Panc1 (cell line): ENCODE measurements around the gene SLC9B1. TPM values are rescaled to one million over a fixed set of nuclear protein-coding genes. Genes with fewer than 3 reads are reported as not detected.

Experiments used
- ATAC-seq: fragments of 200-7000 bp; cut with Tn5 transposase; 2 replicates; pipeline ENCODE4 v1.9.1; 2020; ENCODE audit warnings: mild to moderate bottlenecking, moderate library complexity
- BruUV-seq: library from RNA; stranded (reverse); fragments of 400-500 nt; replicated peaks from 2 replicates; lab custom pipeline; 2021; lab: Mats Ljungman, UMichigan
- CTCF ChIA-PET: fragments of 300-600 bp; sonication (Branson Sonifier 250); formaldehyde crosslinking; loops from one replicate; lab custom pipeline; 2022; ENCODE audit warnings: antibody characterized with exemption; lab: Charles Lee
- POLR2A ChIA-PET: fragments of 300-600 bp; sonication (Branson Sonifier 250); formaldehyde crosslinking; loops from one replicate; lab custom pipeline; 2022; ENCODE audit warnings: antibody characterized with exemption; lab: Charles Lee
- DNase-seq: peaks from one replicate; pipeline ENCODE4 v3.0.0-alpha.2; 2010; ENCODE audit warnings: low read depth, low spot score
- H3K27ac ChIP-seq: 2 replicates; pipeline ENCODE4 v1.5.1; 2011; ENCODE audit warnings: mild to moderate bottlenecking, low read length, inconsistent platforms
- H3K27me3 ChIP-seq: fragments of 200-500 bp; sonication (Bioruptor generic); 2 replicates; pipeline ENCODE4 v1.6.0; 2014; ENCODE audit warnings: low read length, inconsistent platforms; ENCODE audit not compliant: control insufficient read depth, insufficient read depth
- H3K36me3 ChIP-seq: fragments of 200-500 bp; sonication (Bioruptor generic); 2 replicates; pipeline ENCODE4 v1.5.1; 2014; ENCODE audit warnings: inconsistent platforms, mild to moderate bottlenecking, low read length, moderate library complexity; ENCODE audit not compliant: control insufficient read depth, insufficient read depth
- H3K4me1 ChIP-seq: 2 replicates; pipeline ENCODE4 v1.5.1; 2011; ENCODE audit warnings: inconsistent platforms, mild to moderate bottlenecking, low read length, moderate library complexity; ENCODE audit not compliant: control insufficient read depth, insufficient read depth
- H3K4me3 ChIP-seq, 2 experiments: 2 replicates each; pipeline ENCODE4 v1.5.1; 2011 to 2012; ENCODE audit warnings: low read depth in 2 of 2, low read length in 2 of 2, mild to moderate bottlenecking in 2 of 2, inconsistent platforms in 1 of 2, moderate library complexity in 1 of 2
- H3K9me3 ChIP-seq: fragments of 200-500 bp; sonication (Bioruptor generic); 2 replicates; pipeline ENCODE4 v1.5.1; 2014; ENCODE audit warnings: low read depth, mild to moderate bottlenecking, inconsistent platforms, low read length, moderate library complexity; ENCODE audit not compliant: control insufficient read depth, insufficient read depth
- CTCF ChIP-seq: fragments of 450-650 bp; IDR thresholded peaks from 2 replicates; pipeline ENCODE4 v1.5.1; 2017; ENCODE audit warnings: mild to moderate bottlenecking
- POLR2AphosphoS5 ChIP-seq: IDR thresholded peaks from 2 replicates; pipeline ENCODE4 v1.6.1; 2012; ENCODE audit warnings: mild to moderate bottlenecking, low read depth, low read length, moderate library complexity
- REST ChIP-seq, 2 experiments: IDR thresholded peaks; 2 replicates each; pipeline ENCODE4 v1.6.1; 2011 to 2012; ENCODE audit warnings: low read depth in 2 of 2, control low read depth in 1 of 2, low read length in 1 of 2, mild to moderate bottlenecking in 1 of 2, moderate library complexity in 1 of 2; ENCODE audit not compliant: insufficient read depth in 1 of 2
- SIN3A ChIP-seq: IDR thresholded peaks from 2 replicates; pipeline ENCODE4 v1.6.1; 2012; ENCODE audit warnings: low read depth, mild to moderate bottlenecking, low read length, moderate library complexity, borderline replicate concordance; ENCODE audit not compliant: insufficient read depth
- TCF7L2 ChIP-seq: IDR thresholded peaks from 2 replicates; pipeline ENCODE4 v1.6.1; 2011; ENCODE audit warnings: mild to moderate bottlenecking, low read depth, low read length, inconsistent platforms
- in situ Hi-C: cut with HindIII; loops from 2 replicates; pipeline ENCODE4 v1.10.0; 2016; ENCODE audit warnings: low sequenced_read_pairs, low pct_unique_long_range_greater_than_20kb
- intact Hi-C: fragments of 100-400 bp; cut with micrococcal nuclease; formaldehyde crosslinking; loops from one replicate; pipeline ENCODE4 v1.10.0; 2022; ENCODE audit not compliant: unreplicated experiment
- total RNA-seq: library from RNA; stranded (reverse); gene quantifications from one replicate; pipeline ENCODE4 v1.2.1, GENCODE V29; 2021; ENCODE audit not compliant: unreplicated experiment

The SLC9B1 gene
- total RNA-seq, 1 experiment from 2014 or later = 0.41 TPM

- no peaks in the 10 kb centered on the region for H3K27me3 ChIP-seq
- in situ Hi-C loops (no loop called here), intact Hi-C loops (no loop called here)
- H3K4me1 ChIP-seq = no peaks in the 10 kb centered on the region
- no peak overlapping the region for H3K27ac ChIP-seq
- ATAC-seq (no peak), DNase-seq (no peak)
- POLR2A ChIA-PET = interaction anchor here (0.5 kb wide), 1 partner anchor 391 kb away, joined by 3 read pairs; no protein-coding TSS in a partner anchor
- no peaks in the 10 kb centered on the region for H3K9me3 ChIP-seq
- H3K36me3 ChIP-seq = no peaks in the 10 kb centered on the region
- CTCF ChIA-PET = no interaction called here
- BruUV-seq = no TSS peak
- TF ChIP-seq POLR2AphosphoS5 = no peak
- no peak for TF ChIP-seq SIN3A
- no peak for TF ChIP-seq REST (IDR thresholded peaks at IDR 0.05; ENCODE audit: insufficient read depth in 1 of 2, low read depth in 2 of 2, low read length in 1 of 2)
- no peak for TF ChIP-seq CTCF
- no peak for TF ChIP-seq TCF7L2
- no peak overlapping the region for H3K4me3 ChIP-seq
These were observed 8.7 kb downstream of the SLC9B1 start for GRCh38 chr4:103010804-103011203.

GRCh38 chr4:103008875-103009729 lies 10.4 kb downstream of the SLC9B1 start:
- POLR2A ChIA-PET = no interaction called here

More at GRCh38 chr4:103008875-103009729, 10.4 kb downstream of the SLC9B1 start:
- Histone ChIP-seq H3K27ac (no peak overlapping the region), H3K4me1 (no peaks in the 10 kb centered on the region), H3K9me3 (no peaks in the 10 kb centered on the region), H3K4me3 (peak overlapping the region; percentile 16 to 37), H3K27me3 (no peaks in the 10 kb centered on the region), H3K36me3 (no peaks in the 10 kb centered on the region)
- in situ Hi-C loops = no loop called here
- BruUV-seq = no TSS peak
- DNase-seq = peak; percentile 73
- intact Hi-C loops = loop anchor here (2.0 to 5.0 kb wide), 2 partner anchors 388 to 562 kb away; no protein-coding TSS in a partner anchor
- ATAC-seq = peak; percentile 94
- CTCF ChIA-PET = interaction anchor here (0.7 to 1.6 kb wide), 2 partner anchors 199 to 388 kb away, joined by 3 to 6 read pairs; no protein-coding TSS in a partner anchor
- TF ChIP-seq REST (IDR thresholded peaks at IDR 0.05; ENCODE audit: insufficient read depth in 1 of 2, low read depth in 2 of 2, low read length in 1 of 2) (no peak), CTCF (peak; percentile 63; the same call in 1 of the 2 replicates)
